Measurements from ENCODE around the gene AEBP1. TPM values are rescaled to one million over a fixed set of nuclear protein-coding genes. Genes with fewer than 3 reads are reported as not detected.

Gene AEBP1
- total RNA-seq, 4 donors from 2014 or later = 38.9 to 151 (median 57.6) TPM

DNA sequence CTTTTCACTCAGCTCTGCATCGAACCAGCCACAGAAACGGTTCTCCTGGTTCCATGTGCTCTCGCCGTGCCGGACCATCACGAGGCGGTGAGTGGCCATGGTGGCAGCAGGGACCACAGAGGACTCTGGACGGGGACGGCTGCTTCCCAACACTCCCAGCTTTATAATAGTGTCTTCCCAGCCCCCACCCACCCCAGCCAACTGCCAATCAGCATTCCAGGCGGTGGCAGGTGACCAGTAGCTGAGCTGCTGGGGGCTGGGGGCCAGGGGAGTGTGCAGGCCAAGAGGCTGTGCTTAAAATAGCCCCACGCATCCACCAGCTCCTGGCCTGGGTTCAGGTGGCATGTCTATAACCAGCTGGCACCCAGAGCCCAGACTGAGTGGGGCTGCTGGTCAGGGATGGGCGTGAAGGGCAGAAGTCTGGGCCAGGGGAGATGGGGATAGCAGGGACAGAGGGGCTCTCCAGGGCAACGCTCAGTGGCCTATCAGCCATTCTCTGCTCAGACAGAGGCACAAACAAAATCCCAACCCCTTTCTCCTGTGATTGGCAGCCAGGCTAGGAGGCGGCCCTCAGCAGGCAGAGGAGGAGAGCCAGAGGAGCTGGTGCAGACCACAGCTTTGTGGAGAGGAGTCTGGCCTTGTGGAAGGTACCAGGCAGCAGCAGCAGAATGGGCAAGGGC lies 38.6 kb upstream of the AEBP1 start, which contains the start of gene PGAM2:
TSS of gene PGAM2 (minus strand) at position 137 of the 680 bp plus-strand sequence. CDS start at position 99, 38 bp downstream.
- peak; percentile 76 to 78 for DNase-seq

GRCh38 chr7:44066111-44066460 lies 38.1 kb upstream of the AEBP1 start:
- H3K27me3 ChIP-seq = no peaks in the 10 kb centered on the region
- peaks cover 15 to 26% of the 10 kb centered on the region in 2 donors for H3K4me1 ChIP-seq
- intact Hi-C loops (cut with DNase I) = no loop called here
- DNase-seq = no peak
- no peak overlapping the region for H3K4me3 ChIP-seq (replicated peaks in 1 of 3)
- H3K36me3 ChIP-seq = peaks cover 6 to 7% of the 10 kb centered on the region in 2 donors
- no peak overlapping the region for H3K27ac ChIP-seq
- 45 to 51% methylated on average over 6 of the region's 6 CpGs for WGBS, 2 donors
- no peaks in the 10 kb centered on the region for H3K9me3 ChIP-seq
- TF ChIP-seq POLR2A (IDR thresholded peaks at IDR 0.05) = no peak
- TF ChIP-seq, protein P1, sequence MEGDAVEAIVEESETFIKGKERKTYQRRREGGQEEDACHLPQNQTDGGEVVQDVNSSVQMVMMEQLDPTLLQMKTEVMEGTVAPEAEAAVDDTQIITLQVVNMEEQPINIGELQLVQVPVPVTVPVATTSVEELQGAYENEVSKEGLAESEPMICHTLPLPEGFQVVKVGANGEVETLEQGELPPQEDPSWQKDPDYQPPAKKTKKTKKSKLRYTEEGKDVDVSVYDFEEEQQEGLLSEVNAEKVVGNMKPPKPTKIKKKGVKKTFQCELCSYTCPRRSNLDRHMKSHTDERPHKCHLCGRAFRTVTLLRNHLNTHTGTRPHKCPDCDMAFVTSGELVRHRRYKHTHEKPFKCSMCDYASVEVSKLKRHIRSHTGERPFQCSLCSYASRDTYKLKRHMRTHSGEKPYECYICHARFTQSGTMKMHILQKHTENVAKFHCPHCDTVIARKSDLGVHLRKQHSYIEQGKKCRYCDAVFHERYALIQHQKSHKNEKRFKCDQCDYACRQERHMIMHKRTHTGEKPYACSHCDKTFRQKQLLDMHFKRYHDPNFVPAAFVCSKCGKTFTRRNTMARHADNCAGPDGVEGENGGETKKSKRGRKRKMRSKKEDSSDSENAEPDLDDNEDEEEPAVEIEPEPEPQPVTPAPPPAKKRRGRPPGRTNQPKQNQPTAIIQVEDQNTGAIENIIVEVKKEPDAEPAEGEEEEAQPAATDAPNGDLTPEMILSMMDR (IDR thresholded peaks at IDR 0.05) = no peak

More for the DNA sequence above, 38.6 kb upstream of the AEBP1 start, which contains the start of gene PGAM2:
- no peaks in the 10 kb centered on the region for H3K9me3 ChIP-seq
- 18 to 28% methylated on average over 10 to 14 of the region's 14 CpGs for WGBS, 2 donors
- H3K36me3 ChIP-seq = peaks cover 10 to 11% of the 10 kb centered on the region in 2 donors
- H3K4me1 ChIP-seq = peaks cover 15 to 26% of the 10 kb centered on the region in 2 donors
- no peak within 1 kb of the TSS for H3K4me3 ChIP-seq (replicated peaks in 1 of 3)
- intact Hi-C loops (cut with DNase I) = no loop called here
- H3K27me3 ChIP-seq = no peaks in the 10 kb centered on the region
- H3K27ac ChIP-seq = no peak within 1 kb of the TSS
- TF ChIP-seq POLR2A (IDR thresholded peaks at IDR 0.05) = no peak
- TF ChIP-seq, protein P1 (IDR thresholded peaks at IDR 0.05) = no peak

GRCh38 chr7:44066494-44067063 lies 37.6 kb upstream of the AEBP1 start:
- Histone ChIP-seq H3K4me3 (replicated peaks in 1 of 3) (no peak overlapping the region), H3K36me3 (peaks cover 1 to 2% of the 10 kb centered on the region in 2 donors), H3K27me3 (no peaks in the 10 kb centered on the region), H3K9me3 (no peaks in the 10 kb centered on the region), H3K4me1 (peaks cover 15 to 26% of the 10 kb centered on the region in 2 donors), H3K27ac (no peak overlapping the region)
- WGBS, 2 donors = 77 to 82% methylated on average over 7 of the region's 7 CpGs
- TF ChIP-seq POLR2A (IDR thresholded peaks at IDR 0.05) = no peak
- TF ChIP-seq, protein P1 (IDR thresholded peaks at IDR 0.05) = no peak
- DNase-seq = peak in 1 of 2 donors; percentile 2
- intact Hi-C loops (cut with DNase I) = no loop called here

GRCh38 chr7:44067064-44067951 lies 36.8 kb upstream of the AEBP1 start:
- no peak for DNase-seq
- Histone ChIP-seq H3K4me3 (replicated peaks in 1 of 3) (no peak overlapping the region), H3K36me3 (no peaks in the 10 kb centered on the region), H3K9me3 (no peaks in the 10 kb centered on the region), H3K27ac (no peak overlapping the region), H3K27me3 (no peaks in the 10 kb centered on the region), H3K4me1 (peaks cover 15 to 26% of the 10 kb centered on the region in 2 donors)
- intact Hi-C loops (cut with DNase I) = no loop called here
- WGBS, 2 donors = 75 to 84% methylated on average over 11 of the region's 11 CpGs
- TF ChIP-seq, protein P1 (IDR thresholded peaks at IDR 0.05) = no peak
- no peak for TF ChIP-seq POLR2A (IDR thresholded peaks at IDR 0.05)
